T-helper 17 cell (primary cell): Measurements from ENCODE around the gene ZSCAN29. TPM values are rescaled to one million over a fixed set of nuclear protein-coding genes. Genes with fewer than 3 reads are reported as not detected.
A peak's percentile ranks its signal among the peaks of the same experiment; 100 is the strongest.

ENCODE experiments used
- ATAC-seq: fragments of 150-1000 bp; cut with Tn5 transposase; 2 replicates; pipeline ENCODE4 v1.10.0; 2021; ENCODE audit warnings: mild to moderate bottlenecking, moderate library complexity
- DNase-seq, 3 donors: peaks; one replicate each; pipeline versions ENCODE4 v3.0.0 to v3.0.0-alpha.2; 2020 to 2021
- H3K9me3 ChIP-seq: one replicate; pipeline ENCODE4 v1.7.0; 2013; ENCODE audit warnings: low read length, mild to moderate bottlenecking; ENCODE audit not compliant: control insufficient read depth, poor library complexity, severe bottlenecking
- H3K27ac Mint-ChIP-seq: one replicate; pipeline ENCODE4 v1.8.0; 2022; ENCODE audit warnings: mild to moderate bottlenecking, moderate library complexity, mixed read lengths
- H3K27me3 Mint-ChIP-seq: one replicate; pipeline ENCODE4 v1.8.0; 2022; ENCODE audit warnings: mixed read lengths
- H3K36me3 Mint-ChIP-seq: one replicate; pipeline ENCODE4 v1.8.0; 2022; ENCODE audit warnings: low read depth, mixed read lengths
- H3K4me1 Mint-ChIP-seq: one replicate; pipeline ENCODE4 v1.8.0; 2022; ENCODE audit warnings: mild to moderate bottlenecking, mixed read lengths
- H3K4me3 Mint-ChIP-seq: one replicate; pipeline ENCODE4 v1.8.0; 2022; ENCODE audit warnings: mild to moderate bottlenecking, moderate library complexity, mixed read lengths
- total RNA-seq, 4 donors: library from RNA in 2 of 4; stranded (reverse) in 2 of 4; gene quantifications; one replicate each; pipeline ENCODE4 v1.2.3 and lab custom pipeline; 2022 to 2026

ZSCAN29 gene
- total RNA-seq, 2 donors from 2014 or later: 12.5 to 15.9 TPM

GRCh38 chr15:43329217-43329959 is 41.5 kb downstream of the ZSCAN29 start:
- Mint-ChIP-seq H3K36me3 (peaks cover 2% of the 10 kb centered on the region), H3K4me1 (peaks cover 17% of the 10 kb centered on the region), H3K4me3 (peak overlapping the region; percentile 94), H3K27me3 (no peaks in the 10 kb centered on the region), H3K27ac (peak overlapping the region; percentile 96)
- no peak for ATAC-seq
- peak; percentile 8 to 13 (median 12) for DNase-seq
- H3K9me3 ChIP-seq: no peaks in the 10 kb centered on the region

GRCh38 chr15:43325039-43325684 is 45.7 kb downstream of the ZSCAN29 start:
- Mint-ChIP-seq H3K4me3 (no peak overlapping the region), H3K36me3 (peaks cover 2% of the 10 kb centered on the region), H3K27me3 (peaks cover 5% of the 10 kb centered on the region), H3K4me1 (peaks cover 14% of the 10 kb centered on the region), H3K27ac (no peak overlapping the region)
- H3K9me3 ChIP-seq: no peaks in the 10 kb centered on the region
- ATAC-seq (no peak), DNase-seq (no peak)

DNA sequence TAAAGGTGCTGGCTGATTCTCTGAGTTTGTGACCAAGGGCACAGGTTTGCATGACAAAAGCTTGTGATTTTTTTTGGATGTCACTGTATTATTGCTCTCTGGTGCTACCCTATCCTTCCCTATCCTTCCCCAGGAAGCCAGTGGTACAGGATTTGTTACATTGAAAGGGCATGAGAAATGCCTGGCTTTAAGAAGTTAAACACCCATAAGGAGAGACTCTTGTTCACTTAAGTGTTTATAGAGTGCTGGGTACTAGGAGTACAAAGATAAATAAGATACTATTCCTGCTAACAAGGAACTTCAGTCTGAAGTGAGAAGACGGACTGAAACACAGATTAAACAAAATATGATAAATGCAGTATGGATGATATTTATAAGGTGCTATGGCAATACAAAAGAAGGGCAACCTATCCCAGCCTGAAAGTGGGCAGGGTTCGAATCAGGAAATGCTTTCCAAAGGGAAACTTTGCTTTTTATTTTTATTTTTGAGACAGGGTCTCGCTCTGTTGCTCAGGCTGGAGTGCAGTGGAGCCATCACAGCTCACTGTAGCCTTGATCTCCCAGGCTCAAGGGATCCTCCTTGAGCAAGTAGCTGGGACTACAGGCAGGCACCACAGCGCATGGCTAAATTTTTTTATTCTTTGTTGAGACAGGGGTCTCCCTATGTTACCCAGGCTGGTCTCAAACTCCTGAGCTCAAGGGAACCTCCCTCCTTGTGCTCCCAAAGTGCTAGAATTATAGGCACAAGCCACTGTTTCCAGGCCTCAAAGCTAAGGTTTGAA is 51.7 kb downstream of the ZSCAN29 start:
- ATAC-seq (no peak), DNase-seq (no peak)
- Mint-ChIP-seq H3K27me3 (peaks cover 57% of the 10 kb centered on the region), H3K27ac (no peak overlapping the region), H3K36me3 (no peaks in the 10 kb centered on the region), H3K4me3 (no peak overlapping the region), H3K4me1 (peaks cover 2% of the 10 kb centered on the region)
- H3K9me3 ChIP-seq: no peaks in the 10 kb centered on the region

- no peak for ATAC-seq
- DNase-seq: no peak
- H3K27ac Mint-ChIP-seq: no peak overlapping the region
- no peaks in the 10 kb centered on the region for H3K9me3 ChIP-seq
- peaks cover 72% of the 10 kb centered on the region for H3K27me3 Mint-ChIP-seq
- peaks cover 2% of the 10 kb centered on the region for H3K4me1 Mint-ChIP-seq
- no peaks in the 10 kb centered on the region for H3K36me3 Mint-ChIP-seq
- no peak overlapping the region for H3K4me3 Mint-ChIP-seq
Measured at GRCh38 chr15:43317566-43318184, 53.2 kb downstream of the ZSCAN29 start.

- ATAC-seq: no peak
- Mint-ChIP-seq H3K27ac (no peak overlapping the region), H3K4me1 (no peaks in the 10 kb centered on the region), H3K4me3 (no peak overlapping the region), H3K27me3 (peaks cover 78% of the 10 kb centered on the region), H3K36me3 (no peaks in the 10 kb centered on the region)
- H3K9me3 ChIP-seq: no peaks in the 10 kb centered on the region
- DNase-seq: no peak
Measured at GRCh38 chr15:43316971-43317346, 53.9 kb downstream of the ZSCAN29 start.

GRCh38 chr15:43316016-43316970 is 54.5 kb downstream of the ZSCAN29 start:
- no peak for DNase-seq
- no peak for ATAC-seq
- no peak overlapping the region for H3K4me3 Mint-ChIP-seq
- no peaks in the 10 kb centered on the region for H3K9me3 ChIP-seq
- no peaks in the 10 kb centered on the region for H3K36me3 Mint-ChIP-seq
- H3K4me1 Mint-ChIP-seq: no peaks in the 10 kb centered on the region
- H3K27me3 Mint-ChIP-seq: peaks cover 78% of the 10 kb centered on the region
- no peak overlapping the region for H3K27ac Mint-ChIP-seq

DNA sequence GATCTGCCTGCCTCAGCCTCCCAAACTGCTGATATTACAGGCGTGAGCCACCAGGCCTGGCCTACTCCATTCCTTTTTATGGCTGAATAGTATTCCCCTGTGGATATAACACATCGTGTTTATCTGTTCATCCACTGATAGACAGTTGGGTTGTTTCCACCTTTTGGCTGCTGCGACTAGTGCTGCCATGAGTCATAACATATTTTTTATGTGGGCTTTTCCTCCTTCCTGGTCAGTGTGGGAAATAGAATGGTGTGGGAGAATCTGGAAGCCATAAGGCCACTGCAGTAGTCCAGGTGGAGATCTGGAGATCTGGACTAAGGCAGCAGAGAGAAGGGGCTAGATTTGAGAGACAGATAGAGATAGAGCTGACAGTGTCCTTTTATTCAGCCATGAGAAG is 56.7 kb downstream of the ZSCAN29 start:
- H3K4me3 Mint-ChIP-seq: no peak overlapping the region
- ATAC-seq (no peak), DNase-seq (no peak)
- H3K27ac Mint-ChIP-seq: no peak overlapping the region
- H3K4me1 Mint-ChIP-seq: no peaks in the 10 kb centered on the region
- H3K36me3 Mint-ChIP-seq: no peaks in the 10 kb centered on the region
- H3K27me3 Mint-ChIP-seq: peaks cover 81% of the 10 kb centered on the region
- H3K9me3 ChIP-seq: no peaks in the 10 kb centered on the region

DNA sequence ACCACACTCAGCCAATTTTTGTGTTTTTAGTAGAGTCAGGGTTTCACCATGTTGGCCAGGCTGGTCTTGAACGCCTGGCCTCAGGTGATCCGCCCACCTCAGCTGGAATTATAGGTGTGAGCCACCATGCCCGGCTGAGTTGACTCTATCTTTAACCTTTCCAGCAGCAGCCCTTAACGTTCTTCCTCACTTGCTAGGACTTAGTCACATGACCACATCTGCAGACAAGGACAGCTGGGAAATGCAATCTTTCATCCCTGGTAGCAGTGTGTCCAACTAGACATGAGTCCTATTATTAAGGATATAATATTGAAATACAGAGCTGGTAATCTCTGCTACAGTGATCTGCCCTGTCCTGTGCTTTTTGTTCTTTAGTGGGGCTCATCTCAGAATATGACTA is 58.5 kb downstream of the ZSCAN29 start:
- H3K27me3 Mint-ChIP-seq: peaks cover 81% of the 10 kb centered on the region

More for the DNA sequence above, 58.5 kb downstream of the ZSCAN29 start:
- peaks cover 3% of the 10 kb centered on the region for H3K4me1 Mint-ChIP-seq
- DNase-seq: no peak
- ATAC-seq: no peak
- no peaks in the 10 kb centered on the region for H3K9me3 ChIP-seq
- no peak overlapping the region for H3K27ac Mint-ChIP-seq
- H3K36me3 Mint-ChIP-seq: peaks cover 7% of the 10 kb centered on the region
- H3K4me3 Mint-ChIP-seq: no peak overlapping the region

Other genes starting within 250 kb of the ZSCAN29 start
- gene TMEM62, start 237.5 kb downstream of the ZSCAN29 start, total RNA-seq: 10 to 100 TPM; 22.9 to 26.7 TPM
- 10 to 100 TPM; 73.5 to 93.6 TPM for gene CCNDBP1, start 185.6 kb downstream of the ZSCAN29 start, total RNA-seq
- not detected for gene EPB42, start 150.0 kb downstream of the ZSCAN29 start, total RNA-seq
- gene TGM5, start 104.1 kb downstream of the ZSCAN29 start, total RNA-seq: not detected
- not detected for gene TGM7, start 68.8 kb downstream of the ZSCAN29 start, total RNA-seq
- 1 to 10 TPM; 9.0 to 9.4 TPM for gene LCMT2, start 40.5 kb downstream of the ZSCAN29 start, total RNA-seq
- gene TUBGCP4, start 58 bp upstream of the ZSCAN29 start, total RNA-seq: 10 to 100 TPM; 11.0 to 13.1 TPM
- 10 to 100 TPM; 48.0 to 51.6 TPM for gene TP53BP1, start 122.1 kb upstream of the ZSCAN29 start, total RNA-seq
- 10 to 100 TPM in 1 of 2 donors, 1 to 10 TPM in 1; 5.3 to 16.0 TPM for gene MAP1A, start 146.6 kb upstream of the ZSCAN29 start, total RNA-seq
- gene PPIP5K1, start 219.2 kb upstream of the ZSCAN29 start, total RNA-seq: 10 to 100 TPM; 25.6 to 35.5 TPM
- gene CKMT1B, start 223.0 kb upstream of the ZSCAN29 start, total RNA-seq: not detected
- 1 to 10 TPM; 1.8 TPM for gene STRC, start 247.8 kb upstream of the ZSCAN29 start, total RNA-seq